Stimulated activated naive B cell treated with anti-CD40 and anti-IgM and Interleukin-4, amounts not matched to agents 10 μg/mL and 1 μg/mL and 100 μg/mL, for 72 hours (primary cell): Measurements from ENCODE around the gene KPNA5.
A peak's percentile ranks its signal among the peaks of the same experiment; 100 is the strongest.
"Not testable (repeated sequence)": the region's sequence is repeated elsewhere in the genome, so short reads cannot be mapped to it uniquely, and the experiment has no call there.

Experiments used
- ATAC-seq, 2 donors: fragments of 150-1000 bp; cut with Tn5 transposase; replicated peaks; 2 replicates each; pipeline ENCODE4 v1.10.0; 2021; ENCODE audit warnings: moderate library complexity in 1 of 2
- DNase-seq: peaks from one replicate; pipeline ENCODE4 v3.0.0; 2021
- H3K27ac Mint-ChIP-seq: one replicate; pipeline ENCODE4 v1.8.0; 2022; ENCODE audit warnings: mild to moderate bottlenecking, mixed read lengths
- H3K27me3 Mint-ChIP-seq, 2 donors: one replicate each; pipeline ENCODE4 v1.8.0; 2022; ENCODE audit warnings: mixed read lengths in 2 of 2
- H3K36me3 Mint-ChIP-seq, 2 donors: one replicate each; pipeline ENCODE4 v1.8.0; 2022; ENCODE audit warnings: mixed read lengths in 2 of 2, mild to moderate bottlenecking in 1 of 2
- H3K4me1 Mint-ChIP-seq, 2 donors: one replicate each; pipeline ENCODE4 v1.8.0; 2022; ENCODE audit warnings: mixed read lengths in 2 of 2, mild to moderate bottlenecking in 1 of 2
- H3K4me3 Mint-ChIP-seq, 2 donors: one replicate each; pipeline ENCODE4 v1.8.0; 2022; ENCODE audit warnings: mild to moderate bottlenecking in 2 of 2, mixed read lengths in 2 of 2, moderate library complexity in 1 of 2
- H3K9me3 Mint-ChIP-seq, 2 donors: one replicate each; pipeline ENCODE4 v1.8.0; 2022; ENCODE audit warnings: mixed read lengths in 2 of 2, mild to moderate bottlenecking in 1 of 2

The KPNA5 gene

GRCh38 chr6:116737004-116737403, 56.0 kb downstream of the KPNA5 start:
- H3K9me3 Mint-ChIP-seq, result peaks cover 8 to 16% of the 10 kb centered on the region in 2 donors
- no peak overlapping the region for H3K27ac Mint-ChIP-seq
- no peak overlapping the region for H3K4me3 Mint-ChIP-seq
- DNase-seq, result no peak
- H3K27me3 Mint-ChIP-seq, result no peaks in the 10 kb centered on the region
- H3K36me3 Mint-ChIP-seq, result peaks cover 21 to 41% of the 10 kb centered on the region in 2 donors
- ATAC-seq, result no peak
- no peaks in the 10 kb centered on the region for H3K4me1 Mint-ChIP-seq

DNA sequence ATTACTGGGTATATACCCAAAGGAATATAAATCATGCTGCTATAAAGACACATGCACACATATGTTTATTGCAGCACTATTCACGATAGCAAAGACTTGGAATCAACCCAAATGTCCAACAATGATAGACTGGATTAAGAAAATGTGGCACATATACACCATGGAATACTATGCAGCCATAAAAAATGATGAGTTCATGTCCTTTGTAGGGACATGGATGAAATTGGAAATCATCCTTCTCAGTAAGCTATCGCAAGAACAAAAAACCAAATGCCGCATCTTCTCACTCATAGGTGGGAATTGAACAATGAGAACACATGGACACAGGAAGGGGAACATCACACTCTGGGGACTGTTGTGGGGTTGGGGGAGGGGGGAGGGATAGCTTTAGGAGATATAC, 59.5 kb downstream of the KPNA5 start:
- Mint-ChIP-seq H3K36me3 (peaks cover 19 to 27% of the 10 kb centered on the region in 2 donors), H3K9me3 (peaks cover 17 to 24% of the 10 kb centered on the region in 2 donors)
- not testable (repeated sequence) for H3K4me1 Mint-ChIP-seq, ATAC-seq, H3K4me3 Mint-ChIP-seq, H3K27me3 Mint-ChIP-seq, DNase-seq, H3K27ac Mint-ChIP-seq

- Mint-ChIP-seq H3K9me3 (peaks cover 15 to 16% of the 10 kb centered on the region in 2 donors), H3K4me3 (no peak overlapping the region), H3K36me3 (peaks cover 12 to 17% of the 10 kb centered on the region in 2 donors), H3K4me1 (no peaks in the 10 kb centered on the region), H3K27me3 (no peaks in the 10 kb centered on the region), H3K27ac (no peak overlapping the region)
- DNase-seq (no peak), ATAC-seq (no peak)
Measured at GRCh38 chr6:116741571-116741970, 60.6 kb downstream of the KPNA5 start.

DNA sequence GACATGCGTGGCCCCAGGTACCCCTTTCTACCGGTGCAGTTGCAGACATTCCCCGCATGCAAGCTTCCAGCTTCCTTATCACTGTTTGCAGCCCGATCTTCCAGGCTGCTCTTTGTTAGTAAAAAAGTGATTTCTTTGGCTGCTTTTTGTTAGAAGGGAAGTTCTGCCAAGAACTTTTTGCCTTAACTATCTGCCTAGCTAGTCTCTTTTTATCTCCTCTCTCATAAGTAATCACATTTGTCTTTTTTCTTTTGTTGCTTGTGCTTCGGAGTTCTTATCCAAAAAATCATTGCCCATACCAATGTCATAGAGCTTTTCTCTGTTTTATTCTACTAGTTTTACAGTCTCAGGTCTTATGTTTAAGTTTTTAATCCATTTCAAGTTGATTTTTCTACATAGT, 64.2 kb downstream of the KPNA5 start:
- no peak overlapping the region for H3K4me3 Mint-ChIP-seq
- H3K4me1 Mint-ChIP-seq, result no peaks in the 10 kb centered on the region
- peaks cover 8 to 10% of the 10 kb centered on the region in 2 donors for H3K9me3 Mint-ChIP-seq
- ATAC-seq, result no peak
- H3K36me3 Mint-ChIP-seq, result no peaks in the 10 kb centered on the region
- H3K27me3 Mint-ChIP-seq, result peaks cover under 1 to 4% of the 10 kb centered on the region in 2 donors
- DNase-seq, result no peak
- no peak overlapping the region for H3K27ac Mint-ChIP-seq

DNA sequence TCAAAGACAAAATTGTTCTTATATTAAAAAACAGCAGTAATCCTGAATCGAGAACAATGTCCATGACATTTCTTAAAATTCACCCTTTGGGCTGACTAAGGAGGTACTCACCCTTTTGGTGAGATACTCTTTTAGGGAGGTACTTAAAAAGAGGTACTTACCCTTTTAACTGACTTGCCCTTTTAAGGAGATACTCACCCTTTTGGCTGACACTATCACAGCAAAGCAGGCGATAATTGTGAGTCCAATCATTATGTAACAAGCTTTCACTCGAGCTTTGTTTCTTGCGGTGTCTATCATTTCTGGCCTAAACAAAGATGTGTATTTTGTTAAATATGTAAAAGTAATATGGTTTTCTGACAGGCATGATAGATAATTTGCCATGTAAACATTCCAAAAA, 80.8 kb downstream of the KPNA5 start:
- H3K27ac Mint-ChIP-seq, result no peak overlapping the region
- peak in 1 of 2 donors; percentile 34 for ATAC-seq

DNA sequence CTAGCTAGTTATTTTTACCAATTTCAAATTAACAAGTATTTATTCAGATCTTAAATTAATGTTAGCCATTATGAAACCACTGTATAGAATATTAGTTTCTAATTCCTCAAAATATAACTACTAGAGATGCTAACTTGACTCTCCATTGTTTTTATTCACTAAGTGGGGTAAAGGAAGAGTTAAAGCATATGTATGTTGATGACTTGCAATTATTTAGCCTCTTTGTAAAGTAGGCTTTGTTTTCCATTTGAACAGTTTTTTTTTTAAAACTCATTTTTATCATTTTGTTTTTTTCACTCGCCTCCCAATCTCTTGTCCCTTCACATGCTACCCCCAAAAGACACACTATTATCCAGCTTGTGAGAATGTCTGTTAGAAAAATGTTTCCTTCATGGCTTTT, 81.2 kb downstream of the KPNA5 start:
- no peak for DNase-seq
- H3K9me3 Mint-ChIP-seq, result no peaks in the 10 kb centered on the region
- no peaks in the 10 kb centered on the region for H3K36me3 Mint-ChIP-seq
- H3K27ac Mint-ChIP-seq, result no peak overlapping the region
- no peak for ATAC-seq
- no peak overlapping the region for H3K4me3 Mint-ChIP-seq
- H3K4me1 Mint-ChIP-seq, result peaks cover 9 to 12% of the 10 kb centered on the region in 2 donors
- peaks cover 30 to 37% of the 10 kb centered on the region in 2 donors for H3K27me3 Mint-ChIP-seq

More for the DNA sequence above, 80.8 kb downstream of the KPNA5 start:
- H3K36me3 Mint-ChIP-seq, result no peaks in the 10 kb centered on the region
- H3K27me3 Mint-ChIP-seq, result peaks cover 26 to 33% of the 10 kb centered on the region in 2 donors
- peaks cover 9 to 12% of the 10 kb centered on the region in 2 donors for H3K4me1 Mint-ChIP-seq
- H3K9me3 Mint-ChIP-seq, result no peaks in the 10 kb centered on the region
- H3K4me3 Mint-ChIP-seq, result no peak overlapping the region
- DNase-seq, result no peak

DNA sequence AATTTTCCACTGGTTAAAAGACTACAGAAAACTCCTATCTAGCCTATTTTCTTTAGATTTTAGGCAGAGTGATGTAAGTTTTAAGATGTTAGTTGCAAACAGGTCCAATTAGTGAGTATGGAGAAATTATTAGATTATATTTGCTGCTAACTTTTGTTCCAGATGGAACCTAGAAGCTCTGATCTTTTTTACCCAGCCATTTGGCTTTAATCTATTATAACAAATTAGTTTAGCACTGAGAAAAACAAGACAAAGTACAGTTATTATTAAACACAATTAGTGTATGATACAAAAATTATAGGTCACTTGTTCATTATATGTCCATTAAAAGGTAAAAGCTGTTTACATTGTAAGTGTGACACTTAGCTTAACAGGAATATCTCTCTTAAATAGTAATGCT, 82.0 kb downstream of the KPNA5 start:
- DNase-seq (no peak), ATAC-seq (no peak)
- peaks cover 30 to 37% of the 10 kb centered on the region in 2 donors for H3K27me3 Mint-ChIP-seq
- H3K36me3 Mint-ChIP-seq, result no peaks in the 10 kb centered on the region
- H3K4me1 Mint-ChIP-seq, result peaks cover 9 to 12% of the 10 kb centered on the region in 2 donors
- H3K9me3 Mint-ChIP-seq, result no peaks in the 10 kb centered on the region
- no peak overlapping the region for H3K27ac Mint-ChIP-seq
- no peak overlapping the region for H3K4me3 Mint-ChIP-seq

DNA sequence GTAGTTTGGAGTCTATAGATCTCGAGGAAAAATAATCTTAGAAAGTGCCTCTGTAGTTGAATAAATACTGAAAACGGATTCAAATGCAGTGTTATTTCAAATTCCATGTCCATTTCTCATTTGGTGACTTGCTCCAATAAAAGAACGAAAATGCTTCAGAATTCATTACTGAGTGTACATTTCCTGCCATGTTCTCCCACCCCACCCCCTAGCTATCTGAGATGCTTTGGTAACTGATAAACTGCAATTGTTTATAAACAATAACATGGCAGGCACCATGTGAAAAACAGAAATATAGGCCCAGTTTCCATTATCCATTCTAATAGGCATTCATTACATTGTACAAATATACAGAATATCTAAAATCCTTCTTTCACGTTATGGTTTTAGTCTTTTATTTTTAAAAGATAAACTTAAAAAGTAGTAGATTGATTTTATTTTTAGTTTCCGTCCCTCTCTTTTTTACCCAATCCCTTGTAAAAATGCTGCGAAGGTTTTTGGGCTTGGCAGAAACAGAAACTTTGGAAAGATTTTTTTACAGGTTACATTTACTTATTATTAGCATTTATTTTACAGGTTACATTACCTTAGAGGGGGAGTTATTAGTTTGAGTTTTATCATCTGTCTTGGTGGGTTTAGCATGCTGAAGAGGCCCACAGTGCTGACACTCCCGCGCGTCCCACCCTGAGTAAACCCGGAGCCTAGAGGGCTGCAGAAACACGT, 83.1 kb downstream of the KPNA5 start:
- Mint-ChIP-seq H3K27ac (no peak overlapping the region), H3K4me3 (peak overlapping the region in 1 of 2 donors; percentile 79), H3K27me3 (peaks cover 30 to 41% of the 10 kb centered on the region in 2 donors), H3K9me3 (no peaks in the 10 kb centered on the region), H3K4me1 (peaks cover 9 to 12% of the 10 kb centered on the region in 2 donors), H3K36me3 (no peaks in the 10 kb centered on the region)
- DNase-seq (no peak), ATAC-seq (no peak)

DNA sequence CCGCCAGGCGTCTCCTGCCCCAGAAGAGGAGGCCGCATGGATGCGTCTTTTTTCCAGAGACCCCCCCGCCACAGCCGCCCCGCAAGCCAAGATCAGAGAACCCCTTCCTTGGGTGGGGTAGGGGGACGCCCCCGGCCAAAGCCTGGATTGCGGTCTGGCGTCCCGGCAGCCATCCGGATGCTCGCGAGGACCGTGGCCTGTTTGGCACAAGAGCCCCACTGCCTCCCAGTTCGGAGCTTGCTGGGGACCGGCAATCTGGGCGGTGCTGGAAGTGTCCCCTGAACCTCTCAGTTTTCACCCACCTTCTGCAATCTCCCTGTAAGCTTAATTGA, 83.6 kb downstream of the KPNA5 start:
- H3K9me3 Mint-ChIP-seq, result no peaks in the 10 kb centered on the region
- H3K36me3 Mint-ChIP-seq, result no peaks in the 10 kb centered on the region
- peaks cover 28 to 40% of the 10 kb centered on the region in 2 donors for H3K27me3 Mint-ChIP-seq
- DNase-seq (no peak), ATAC-seq (no peak)
- H3K27ac Mint-ChIP-seq, result no peak overlapping the region
- peaks cover 9 to 12% of the 10 kb centered on the region in 2 donors for H3K4me1 Mint-ChIP-seq
- H3K4me3 Mint-ChIP-seq, result peak overlapping the region; percentile 61 to 79

DNA sequence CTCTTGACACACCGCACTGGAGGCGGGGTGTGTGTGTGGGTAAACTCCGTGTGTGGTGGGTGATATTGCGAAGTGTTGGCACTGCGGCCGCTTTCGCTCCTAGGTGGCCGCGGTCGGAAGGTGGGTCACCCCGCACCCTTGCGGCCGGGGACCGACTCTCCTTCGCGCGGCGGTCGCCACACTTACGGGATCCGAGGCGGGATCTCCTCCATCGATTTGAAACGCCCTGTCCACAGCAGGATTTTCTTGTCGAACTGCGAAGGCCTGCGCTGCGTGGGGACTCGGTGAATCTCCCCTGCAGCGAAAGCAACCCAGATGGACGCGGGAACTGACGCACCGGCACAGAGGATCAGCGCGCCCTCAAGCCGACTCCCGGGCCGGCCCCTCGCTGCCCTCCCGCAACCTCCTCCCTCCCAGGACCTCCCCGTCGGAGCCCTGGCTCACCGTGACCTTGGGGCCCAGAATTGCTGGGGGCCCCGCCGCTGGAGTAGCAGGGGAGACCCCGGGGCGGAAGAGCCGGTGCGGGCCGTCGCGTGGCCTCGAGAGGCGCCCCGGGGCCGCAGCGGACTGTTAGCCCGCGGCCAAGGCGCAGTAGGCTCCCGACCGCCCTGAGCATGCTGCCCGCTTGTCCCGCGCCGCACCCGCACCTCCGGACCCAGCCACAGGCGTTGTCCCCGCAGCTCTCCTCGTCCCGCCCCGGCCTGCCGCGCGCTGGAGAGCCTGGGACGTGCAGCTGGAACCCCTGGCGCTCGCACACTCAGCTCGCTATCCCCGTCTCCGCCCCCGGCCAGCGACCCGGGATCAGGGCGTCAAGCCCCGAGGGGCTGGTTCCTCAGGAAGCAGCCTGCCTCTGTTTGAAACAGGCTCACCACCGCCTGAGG, 84.2 kb downstream of the KPNA5 start, which contains the start of gene FAM162B:
Gene FAM162B, minus strand, starts transcription at position 759 of the 881 bp plus-strand sequence. Its CDS starts 143 bp downstream, at position 616.
- no peaks in the 10 kb centered on the region for H3K9me3 Mint-ChIP-seq
- peak within 1 kb of the TSS; percentile 79 for H3K4me3 Mint-ChIP-seq
- peaks cover 27 to 36% of the 10 kb centered on the region in 2 donors for H3K27me3 Mint-ChIP-seq
- H3K36me3 Mint-ChIP-seq, result no peaks in the 10 kb centered on the region
- H3K4me1 Mint-ChIP-seq, result peaks cover 9 to 12% of the 10 kb centered on the region in 2 donors
- no peak within 1 kb of the TSS for H3K27ac Mint-ChIP-seq
- ATAC-seq (peak; percentile 48 to 61), DNase-seq (no peak)

DNA sequence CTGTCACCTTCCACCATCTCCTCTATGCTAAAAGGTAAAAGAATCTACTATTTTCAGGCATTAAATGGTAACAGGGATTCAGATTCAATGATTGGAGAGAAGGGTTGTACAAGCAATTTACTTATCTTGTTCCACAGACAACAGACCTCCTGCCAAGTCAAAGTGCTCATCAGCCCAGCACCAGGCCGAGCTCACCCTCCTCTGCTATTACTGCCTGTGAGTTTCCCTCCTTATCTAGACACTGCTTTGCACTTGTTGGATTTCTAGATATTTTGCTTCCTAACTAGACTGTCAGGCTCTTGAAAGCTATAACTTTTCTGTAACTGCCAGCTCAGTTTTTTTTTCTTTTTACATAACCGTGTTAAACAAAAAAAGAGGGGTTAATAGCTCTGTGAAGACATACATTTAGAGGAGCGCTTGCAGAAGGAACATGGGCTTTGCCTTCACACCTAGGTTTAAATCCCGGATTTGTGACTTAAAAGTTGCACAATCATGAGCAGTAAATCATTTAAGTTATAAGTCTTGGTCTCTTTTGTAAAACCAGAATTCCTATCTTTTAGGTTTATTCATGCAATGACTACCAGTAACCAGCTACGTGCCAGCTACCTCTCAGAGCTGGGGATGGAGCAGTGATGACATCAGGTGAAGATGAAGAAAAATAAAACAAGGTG, 85.6 kb downstream of the KPNA5 start:
- no peak overlapping the region for H3K27ac Mint-ChIP-seq
- H3K9me3 Mint-ChIP-seq, result no peaks in the 10 kb centered on the region
- ATAC-seq (no peak), DNase-seq (no peak)
- H3K27me3 Mint-ChIP-seq, result peaks cover 29 to 47% of the 10 kb centered on the region in 2 donors
- H3K4me1 Mint-ChIP-seq, result peaks cover 9 to 12% of the 10 kb centered on the region in 2 donors
- no peaks in the 10 kb centered on the region for H3K36me3 Mint-ChIP-seq
- peak overlapping the region; percentile 79 for H3K4me3 Mint-ChIP-seq

DNA sequence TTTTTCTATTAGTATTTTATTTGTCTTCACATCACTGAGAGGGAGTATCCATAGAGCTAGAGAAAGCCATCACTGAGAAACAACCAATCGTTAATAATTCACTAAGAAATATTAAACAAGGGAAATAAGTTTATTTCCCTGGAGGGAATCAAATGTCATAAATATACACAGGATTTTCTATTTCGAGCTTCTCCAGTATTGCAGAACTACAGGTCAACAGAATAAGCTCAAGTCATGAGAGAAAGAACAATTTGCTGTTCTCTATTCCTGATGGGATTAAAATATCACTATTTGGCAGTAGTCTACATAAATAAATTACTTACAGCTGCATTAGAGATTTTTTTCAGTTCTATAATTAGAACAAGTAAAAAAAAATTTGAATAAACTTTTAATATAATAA, 86.7 kb downstream of the KPNA5 start:
- DNase-seq (no peak), ATAC-seq (no peak)
- no peaks in the 10 kb centered on the region for H3K9me3 Mint-ChIP-seq
- H3K4me1 Mint-ChIP-seq, result peaks cover 9 to 12% of the 10 kb centered on the region in 2 donors
- no peaks in the 10 kb centered on the region for H3K36me3 Mint-ChIP-seq
- no peak overlapping the region for H3K4me3 Mint-ChIP-seq
- H3K27ac Mint-ChIP-seq, result no peak overlapping the region
- H3K27me3 Mint-ChIP-seq, result peaks cover 33 to 55% of the 10 kb centered on the region in 2 donors

DNA sequence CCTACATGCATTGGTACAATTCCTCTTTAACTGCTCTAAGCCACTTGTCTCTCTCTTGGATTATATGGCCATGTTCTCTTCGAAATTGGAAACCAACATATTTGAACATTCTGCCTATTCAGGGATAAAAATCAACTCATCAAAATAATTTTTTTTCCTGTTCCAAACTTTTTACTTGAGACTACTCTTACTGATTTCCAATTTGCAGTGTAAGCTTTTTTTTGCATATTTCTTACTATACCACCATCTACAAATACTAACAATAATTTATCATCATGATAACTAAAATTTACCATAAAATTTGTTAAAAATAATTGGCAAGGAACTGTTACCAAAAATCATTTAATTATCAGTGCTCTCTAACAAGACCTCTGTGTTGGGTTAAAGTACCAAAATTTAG, 91.4 kb downstream of the KPNA5 start:
- Mint-ChIP-seq H3K4me3 (no peak overlapping the region), H3K4me1 (no peaks in the 10 kb centered on the region), H3K27ac (no peak overlapping the region), H3K9me3 (peaks cover 0 to 2% of the 10 kb centered on the region in 2 donors), H3K36me3 (no peaks in the 10 kb centered on the region), H3K27me3 (peaks cover 8 to 24% of the 10 kb centered on the region in 2 donors)
- ATAC-seq (no peak), DNase-seq (no peak)

- no peaks in the 10 kb centered on the region for H3K4me1 Mint-ChIP-seq
- no peak for DNase-seq
- no peaks in the 10 kb centered on the region for H3K36me3 Mint-ChIP-seq
- ATAC-seq, result no peak
- no peak overlapping the region for H3K4me3 Mint-ChIP-seq
- H3K9me3 Mint-ChIP-seq, result peaks cover 0 to 2% of the 10 kb centered on the region in 2 donors
- H3K27me3 Mint-ChIP-seq, result peaks cover 8 to 21% of the 10 kb centered on the region in 2 donors
- no peak overlapping the region for H3K27ac Mint-ChIP-seq
Measured at GRCh38 chr6:116773886-116774285, 92.9 kb downstream of the KPNA5 start.
